Activated gamma-delta T cell treated with anti-CD3 and anti-CD28 coated beads, Interleukin-2, amount 50 U/mL, for 16 hours (primary cell): ENCODE data around the gene COQ10A.

ENCODE experiments used
- DNase-seq: peaks from one replicate; pipeline ENCODE4 v3.0.0-alpha.2; 2020; ENCODE audit warnings: low read depth

The COQ10A gene

DNA sequence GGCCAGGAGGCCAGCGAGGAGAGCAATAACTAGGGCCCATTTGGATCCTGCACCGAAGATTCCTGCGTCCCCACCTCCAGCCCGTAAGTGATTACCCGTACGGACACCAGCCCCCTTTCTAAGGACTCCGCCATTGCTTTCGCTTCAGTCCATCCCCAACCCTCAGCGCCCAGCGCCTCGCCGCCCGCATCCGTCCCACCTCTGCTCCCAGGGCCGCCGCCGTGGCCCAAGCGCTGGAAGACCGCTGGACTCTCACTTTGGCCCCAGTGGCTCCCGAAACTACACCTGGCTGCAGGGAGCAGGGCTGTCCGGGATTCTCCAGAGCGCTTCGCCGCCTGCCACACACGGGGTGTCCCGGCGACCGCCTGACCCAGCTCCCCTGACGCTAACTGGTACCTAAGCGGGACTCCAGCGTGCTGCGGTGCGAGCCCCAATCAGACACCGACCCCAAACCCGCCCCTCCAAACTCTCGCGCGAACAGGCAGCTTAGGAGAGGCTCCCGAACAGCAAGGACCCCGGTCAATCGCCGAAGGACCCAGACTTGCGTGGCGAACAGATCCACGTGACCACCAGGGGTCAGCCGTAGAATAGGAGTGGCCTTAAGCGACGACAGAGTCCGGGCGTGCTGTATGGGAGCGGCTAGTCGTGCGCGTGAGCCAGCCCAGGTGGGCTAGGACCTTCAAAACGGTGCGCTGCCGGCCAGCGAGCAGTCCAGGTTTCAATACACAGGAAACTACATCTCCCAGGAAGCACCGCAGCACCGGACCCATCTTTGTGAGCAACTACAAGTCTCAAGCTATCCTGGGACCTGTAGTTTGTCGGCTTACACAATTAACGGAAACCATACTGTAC is 49.1 kb downstream of the COQ10A start, which contains the start of gene CNPY2:
TSS of gene CNPY2 (minus strand) at position 367 of the 852 bp plus-strand sequence. CDS start 771 bp downstream, outside the sequence.
- peak; percentile 93 for DNase-seq

- DNase-seq: no peak
Observed at GRCh38 chr12:56317675-56318074, 50.9 kb downstream of the COQ10A start.
